ENCODE data around the gene DNAH10. TPM values are rescaled to one million over a fixed set of nuclear protein-coding genes. Genes with fewer than 3 reads are reported as not detected.

Gene DNAH10
- total RNA-seq, 1 experiment from 2014 or later = 0.09 TPM

DNA sequence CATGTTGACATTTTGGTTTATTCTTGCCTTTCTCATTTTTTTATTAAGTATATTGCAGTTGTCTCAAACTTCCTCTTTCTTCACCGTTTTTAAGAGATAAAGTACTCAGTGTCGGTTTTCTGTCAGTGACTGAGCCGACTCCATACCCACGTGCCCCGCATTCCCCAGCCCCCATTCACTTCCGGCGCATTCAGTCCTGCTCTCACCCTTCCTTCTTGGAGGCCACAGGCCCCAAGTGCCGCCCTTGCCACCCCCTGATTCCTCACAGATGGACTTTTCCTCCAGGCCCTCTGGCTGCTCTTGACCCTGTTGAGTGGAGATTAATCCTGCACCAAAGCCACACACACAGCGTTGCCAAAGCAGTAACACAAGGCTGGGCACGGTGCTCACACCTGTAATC lies 19.1 kb upstream of the DNAH10 start:
- H3K36me3 Mint-ChIP-seq = peaks cover 69% of the 10 kb centered on the region
- CTCF ChIA-PET = no interaction called here

DNA sequence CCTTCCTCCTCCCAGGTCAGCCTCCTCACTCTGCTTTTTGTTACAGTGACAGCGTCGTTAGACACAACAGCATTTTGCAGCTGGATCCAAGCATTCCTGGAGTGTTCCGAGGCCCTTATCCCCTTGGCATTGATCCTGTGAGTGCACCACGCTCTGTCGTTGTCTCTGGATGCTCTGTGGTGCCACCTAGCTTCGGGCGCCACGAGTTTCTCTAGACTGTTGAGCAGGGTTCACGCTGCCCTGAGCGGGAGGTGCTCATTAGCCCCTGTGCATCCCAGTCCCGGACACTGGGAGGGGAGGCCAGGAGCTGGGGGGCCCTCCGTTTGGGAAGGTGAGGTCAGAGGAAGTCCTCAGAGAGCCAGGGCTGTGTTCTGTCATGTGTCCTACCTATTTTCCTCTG lies 17.3 kb upstream of the DNAH10 start:
- Mint-ChIP-seq H3K36me3 (peaks cover 69% of the 10 kb centered on the region), H3K27me3 (ENCODE audit: low read depth) (no peaks in the 10 kb centered on the region), H3K27ac (no peak overlapping the region)

More for the DNA sequence above, 19.1 kb upstream of the DNAH10 start:
- no peak overlapping the region for H3K27ac Mint-ChIP-seq
- no peak for DNase-seq (ENCODE audit: low spot score)
- no peaks in the 10 kb centered on the region for H3K27me3 Mint-ChIP-seq (ENCODE audit: low read depth)
- no peaks in the 10 kb centered on the region for H3K9me3 Mint-ChIP-seq
- no peak overlapping the region for H3K4me3 Mint-ChIP-seq
- POLR2A ChIA-PET = no interaction called here
- H3K4me1 Mint-ChIP-seq = no peaks in the 10 kb centered on the region
- TF ChIP-seq, protein P1, sequence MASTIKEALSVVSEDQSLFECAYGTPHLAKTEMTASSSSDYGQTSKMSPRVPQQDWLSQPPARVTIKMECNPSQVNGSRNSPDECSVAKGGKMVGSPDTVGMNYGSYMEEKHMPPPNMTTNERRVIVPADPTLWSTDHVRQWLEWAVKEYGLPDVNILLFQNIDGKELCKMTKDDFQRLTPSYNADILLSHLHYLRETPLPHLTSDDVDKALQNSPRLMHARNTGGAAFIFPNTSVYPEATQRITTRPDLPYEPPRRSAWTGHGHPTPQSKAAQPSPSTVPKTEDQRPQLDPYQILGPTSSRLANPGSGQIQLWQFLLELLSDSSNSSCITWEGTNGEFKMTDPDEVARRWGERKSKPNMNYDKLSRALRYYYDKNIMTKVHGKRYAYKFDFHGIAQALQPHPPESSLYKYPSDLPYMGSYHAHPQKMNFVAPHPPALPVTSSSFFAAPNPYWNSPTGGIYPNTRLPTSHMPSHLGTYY (CRISPR knock-in tag; IDR thresholded peaks at IDR 0.05) = no peak
- TF ChIP-seq ZNF396 (CRISPR knock-in tag; IDR thresholded peaks at IDR 0.05; ENCODE audit: borderline replicate concordance) (no peak), ZBTB21 (CRISPR knock-in tag; IDR thresholded peaks at IDR 0.05; ENCODE audit: borderline replicate concordance) (no peak), IRF2 (CRISPR knock-in tag; IDR thresholded peaks at IDR 0.05; ENCODE audit: borderline replicate concordance, low read depth) (no peak), CREM (CRISPR knock-in tag; IDR thresholded peaks at IDR 0.05) (no peak)
- TF ChIP-seq, protein P2, sequence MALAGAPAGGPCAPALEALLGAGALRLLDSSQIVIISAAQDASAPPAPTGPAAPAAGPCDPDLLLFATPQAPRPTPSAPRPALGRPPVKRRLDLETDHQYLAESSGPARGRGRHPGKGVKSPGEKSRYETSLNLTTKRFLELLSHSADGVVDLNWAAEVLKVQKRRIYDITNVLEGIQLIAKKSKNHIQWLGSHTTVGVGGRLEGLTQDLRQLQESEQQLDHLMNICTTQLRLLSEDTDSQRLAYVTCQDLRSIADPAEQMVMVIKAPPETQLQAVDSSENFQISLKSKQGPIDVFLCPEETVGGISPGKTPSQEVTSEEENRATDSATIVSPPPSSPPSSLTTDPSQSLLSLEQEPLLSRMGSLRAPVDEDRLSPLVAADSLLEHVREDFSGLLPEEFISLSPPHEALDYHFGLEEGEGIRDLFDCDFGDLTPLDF (CRISPR knock-in tag; IDR thresholded peaks at IDR 0.05) = no peak
- TF ChIP-seq, protein P3, sequence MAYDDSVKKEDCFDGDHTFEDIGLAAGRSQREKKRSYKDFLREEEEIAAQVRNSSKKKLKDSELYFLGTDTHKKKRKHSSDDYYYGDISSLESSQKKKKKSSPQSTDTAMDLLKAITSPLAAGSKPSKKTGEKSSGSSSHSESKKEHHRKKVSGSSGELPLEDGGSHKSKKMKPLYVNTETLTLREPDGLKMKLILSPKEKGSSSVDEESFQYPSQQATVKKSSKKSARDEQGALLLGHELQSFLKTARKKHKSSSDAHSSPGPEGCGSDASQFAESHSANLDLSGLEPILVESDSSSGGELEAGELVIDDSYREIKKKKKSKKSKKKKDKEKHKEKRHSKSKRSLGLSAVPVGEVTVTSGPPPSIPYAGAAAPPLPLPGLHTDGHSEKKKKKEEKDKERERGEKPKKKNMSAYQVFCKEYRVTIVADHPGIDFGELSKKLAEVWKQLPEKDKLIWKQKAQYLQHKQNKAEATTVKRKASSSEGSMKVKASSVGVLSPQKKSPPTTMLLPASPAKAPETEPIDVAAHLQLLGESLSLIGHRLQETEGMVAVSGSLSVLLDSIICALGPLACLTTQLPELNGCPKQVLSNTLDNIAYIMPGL (CRISPR knock-in tag; IDR thresholded peaks at IDR 0.05) = no peak
- no peak for ATAC-seq

DNA sequence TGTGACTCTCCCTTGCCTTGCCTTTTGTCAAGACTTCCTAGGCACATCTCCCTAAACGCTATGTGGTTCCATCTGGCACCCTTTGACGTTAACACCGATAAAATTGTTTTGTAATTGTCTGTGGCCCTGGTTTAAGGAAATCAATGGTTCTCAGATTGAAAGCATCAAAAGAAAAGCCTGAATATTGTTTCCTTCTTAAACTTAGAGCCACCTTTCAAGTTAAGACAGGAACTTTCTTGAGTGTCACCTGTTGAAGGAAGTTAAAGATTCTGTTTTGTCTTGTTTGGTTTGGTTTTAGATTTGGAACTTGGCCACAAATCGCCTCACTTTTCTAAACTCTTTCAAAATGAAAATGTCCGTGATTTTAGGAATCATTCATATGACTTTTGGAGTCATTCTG lies 14.8 kb upstream of the DNAH10 start:
- no peak for TF ChIP-seq TCF7 (CRISPR knock-in tag; IDR thresholded peaks at IDR 0.05; ENCODE audit: low read depth)
- TF ChIP-seq HMGA2 (CRISPR knock-in tag; IDR thresholded peaks at IDR 0.05) = no peak
- no peak for TF ChIP-seq NR2C2 (CRISPR knock-in tag; IDR thresholded peaks at IDR 0.05)
- no peak for TF ChIP-seq NFYB (CRISPR knock-in tag; conservative IDR thresholded peaks at IDR 0.05; ENCODE audit: low read depth)
- no peak for TF ChIP-seq ZNF396 (CRISPR knock-in tag; IDR thresholded peaks at IDR 0.05; ENCODE audit: borderline replicate concordance)
- TF ChIP-seq ETV6 (CRISPR knock-in tag; IDR thresholded peaks at IDR 0.05) = no peak
- no peak for TF ChIP-seq RORB (CRISPR knock-in tag; IDR thresholded peaks at IDR 0.05)
- TF ChIP-seq ZNF232 (CRISPR knock-in tag; IDR thresholded peaks at IDR 0.05) = no peak
- TF ChIP-seq, protein P2 (CRISPR knock-in tag; IDR thresholded peaks at IDR 0.05) = no peak
- no peak for TF ChIP-seq GRHL2 (CRISPR knock-in tag; IDR thresholded peaks at IDR 0.05; ENCODE audit: insufficient replicate concordance, severe bottlenecking)
- TF ChIP-seq ZNF671 (CRISPR knock-in tag; IDR thresholded peaks at IDR 0.05) = no peak
- TF ChIP-seq KAT7 (CRISPR knock-in tag; IDR thresholded peaks at IDR 0.05; ENCODE audit: borderline replicate concordance) = no peak
- no peak for TF ChIP-seq MYBL2 (CRISPR knock-in tag; IDR thresholded peaks at IDR 0.05)
- TF ChIP-seq FOXK1 (CRISPR knock-in tag; IDR thresholded peaks at IDR 0.05) = no peak
- TF ChIP-seq, protein P3 (CRISPR knock-in tag; IDR thresholded peaks at IDR 0.05) = no peak
- ChIA-PET CTCF (no interaction called here), POLR2A (no interaction called here)
- Mint-ChIP-seq H3K4me1 (no peaks in the 10 kb centered on the region), H3K36me3 (peaks cover 69% of the 10 kb centered on the region), H3K27ac (no peak overlapping the region), H3K4me3 (no peak overlapping the region), H3K27me3 (ENCODE audit: low read depth) (no peaks in the 10 kb centered on the region), H3K9me3 (no peaks in the 10 kb centered on the region)
- DNase-seq (ENCODE audit: low spot score) (no peak), ATAC-seq (no peak)

More for the DNA sequence above, 17.3 kb upstream of the DNAH10 start:
- DNase-seq (ENCODE audit: low spot score) (peak; percentile 27), ATAC-seq (peak; percentile 81)
- H3K9me3 Mint-ChIP-seq = no peaks in the 10 kb centered on the region
- ChIA-PET POLR2A (no interaction called here), CTCF (interaction anchor here (0.5 to 1.0 kb wide), 2 partner anchors 10 to 458 kb away, joined by 3 to 4 read pairs; no protein-coding TSS in a partner anchor)
- TF ChIP-seq NR1H2 (CRISPR knock-in tag; IDR thresholded peaks at IDR 0.05) (no peak), SOX15 (CRISPR knock-in tag; IDR thresholded peaks at IDR 0.05) (no peak), CBFB (CRISPR knock-in tag; IDR thresholded peaks at IDR 0.05; ENCODE audit: low read depth) (no peak), SMAD3 (CRISPR knock-in tag; IDR thresholded peaks at IDR 0.05; ENCODE audit: borderline replicate concordance) (no peak), ZNF138 (CRISPR knock-in tag; conservative IDR thresholded peaks at IDR 0.05) (no peak), TEAD1 (CRISPR knock-in tag; IDR thresholded peaks at IDR 0.05) (no peak), ZNF671 (CRISPR knock-in tag; IDR thresholded peaks at IDR 0.05) (no peak), NFYB (CRISPR knock-in tag; conservative IDR thresholded peaks at IDR 0.05; ENCODE audit: low read depth) (no peak)
- no peaks in the 10 kb centered on the region for H3K4me1 Mint-ChIP-seq
- no peak overlapping the region for H3K4me3 Mint-ChIP-seq
